Esophagus muscularis mucosa (tissue), 4 donors: ENCODE measurements around the gene URM1. TPM values are rescaled to one million over a fixed set of nuclear protein-coding genes. Genes with fewer than 3 reads are reported as not detected.
A peak's percentile ranks its signal among the peaks of the same experiment; 100 is the strongest.

Experiments
- DNase-seq: peaks from one replicate; pipeline ENCODE4 v3.0.0-alpha.2; 2017; ENCODE audit errors: extremely low spot score
- H3K27ac ChIP-seq, 4 donors: fragments of 200-600 bp; sonication (generic); replicated peaks in 1 of 4; 1 replicate in 3 of 4; 2 replicates in 1 of 4; pipeline ENCODE4 v1.5.1; 2016 to 2019; ENCODE audit warnings: mild to moderate bottlenecking in 1 of 4
- H3K27me3 ChIP-seq, 4 donors: fragments of 200-600 bp; sonication (generic); one replicate each; pipeline versions ENCODE4 v1.5.1 to v1.6.0; 2016 to 2019
- H3K36me3 ChIP-seq, 4 donors: fragments of 200-600 bp; sonication (generic); one replicate each; pipeline ENCODE4 v1.5.1; 2016 to 2019
- H3K4me1 ChIP-seq, 4 donors: fragments of 200-600 bp; sonication (generic); one replicate each; pipeline ENCODE4 v1.5.1; 2016 to 2019
- H3K4me3 ChIP-seq, 4 donors: fragments of 200-600 bp; sonication (generic); 1 replicate in 2 of 4; 2 replicates in 2 of 4; pipeline ENCODE4 v1.5.1; 2016 to 2019; ENCODE audit warnings: mild to moderate bottlenecking in 4 of 4, moderate library complexity in 1 of 4
- H3K9me3 ChIP-seq, 4 donors: fragments of 200-600 bp; sonication (generic); 1 replicate in 3 of 4; 2 replicates in 1 of 4; pipeline ENCODE4 v1.5.1; 2016 to 2019
- CTCF ChIP-seq, 3 experiments: fragments of 200-600 bp in 2 of 3; fragments of 450-650 bp in 1 of 3; sonication (generic) in 2 of 3; IDR thresholded peaks; one replicate each; pipeline ENCODE4 v1.5.1; 2017 to 2019; ENCODE audit warnings: antibody characterized with exemption in 3 of 3, mild to moderate bottlenecking in 2 of 3, moderate library complexity in 1 of 3
- EP300 ChIP-seq: sonication (generic); formaldehyde crosslinking; IDR thresholded peaks from one replicate; pipeline ENCODE4 v1.6.1; 2017; ENCODE audit warnings: antibody characterized with exemption
- POLR2A ChIP-seq: fragments of 450-650 bp; IDR thresholded peaks from one replicate; pipeline ENCODE4 v1.6.1; 2017; ENCODE audit warnings: antibody characterized with exemption, moderate library complexity, mild to moderate bottlenecking, low read depth
- POLR2AphosphoS5 ChIP-seq, 2 donors: sonication (generic); formaldehyde crosslinking; IDR thresholded peaks; one replicate each; pipeline ENCODE4 v1.6.1; 2017; ENCODE audit warnings: antibody characterized with exemption in 2 of 2
- WGBS: methylation state at CpG from one replicate; pipeline ENCODE4 v1.1.5; 2018; 5-methylcytosine and 5-hydroxymethylcytosine counted together
- intact Hi-C: fragments of 100-400 bp; cut with DNase I; formaldehyde crosslinking; loops from one replicate; pipeline ENCODE4 v1.15.1; 2023
- total RNA-seq, 4 donors: library from RNA; depleted of rRNA; stranded (reverse); fragments of >200 nt; gene quantifications; one replicate each; pipeline versions ENCODE4 v1.1.0 to v1.2.1, GENCODE V29; 2016

The URM1 gene
- total RNA-seq, 4 donors from 2014 or later = 25.3 to 36.8 (median 28.3) TPM

DNA sequence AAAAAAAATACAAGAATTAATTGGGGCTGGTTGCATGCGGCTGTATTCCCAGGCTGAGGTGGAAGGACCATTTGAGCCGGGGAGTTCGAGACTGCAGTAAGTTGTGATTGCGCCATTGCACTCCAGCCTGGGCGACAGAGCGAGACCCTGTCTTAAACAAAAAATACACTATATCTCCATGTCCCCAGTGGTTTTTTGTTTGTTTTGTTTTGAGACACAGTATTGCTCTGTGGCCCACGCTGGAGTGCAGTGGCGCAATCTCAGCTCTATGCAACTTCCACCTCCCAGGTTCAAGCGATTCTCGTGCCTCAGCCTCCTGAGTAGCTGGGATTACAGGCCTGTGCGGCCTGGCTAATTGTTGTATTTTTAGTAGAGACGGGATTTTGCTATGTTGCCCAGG is 47.4 kb upstream of the URM1 start:
- H3K36me3 ChIP-seq = peaks cover 18 to 63% (median 50%) of the 10 kb centered on the region in 4 donors
- intact Hi-C loops = no loop called here
- H3K9me3 ChIP-seq = no peaks in the 10 kb centered on the region
- peak overlapping the region; percentile 80 to 99 (median 86) for H3K4me3 ChIP-seq
- TF ChIP-seq POLR2AphosphoS5 (IDR thresholded peaks at IDR 0.05) (no peak), POLR2A (no peak), CTCF (IDR thresholded peaks at IDR 0.05) (no peak), EP300 (no peak)
- H3K27ac ChIP-seq = no peak overlapping the region
- no peaks in the 10 kb centered on the region for H3K27me3 ChIP-seq
- no peak for DNase-seq
- 81% methylated on average over 12 of the region's 12 CpGs for WGBS
- peaks cover 24 to 41% (median 27%) of the 10 kb centered on the region in 4 donors for H3K4me1 ChIP-seq

- Histone ChIP-seq H3K36me3 (peaks cover 19 to 63% (median 53%) of the 10 kb centered on the region in 4 donors), H3K4me3 (no peak overlapping the region), H3K27ac (no peak overlapping the region), H3K27me3 (no peaks in the 10 kb centered on the region), H3K9me3 (no peaks in the 10 kb centered on the region), H3K4me1 (peaks cover 24 to 41% (median 27%) of the 10 kb centered on the region in 4 donors)
- DNase-seq = no peak
- intact Hi-C loops = no loop called here
- TF ChIP-seq POLR2AphosphoS5 (IDR thresholded peaks at IDR 0.05) (no peak), EP300 (no peak), CTCF (IDR thresholded peaks at IDR 0.05) (no peak), POLR2A (no peak)
- 100% methylated on average over 1 of the region's 1 CpG for WGBS
These were observed 46.8 kb upstream of the URM1 start for GRCh38 chr9:128324401-128324800.

DNA sequence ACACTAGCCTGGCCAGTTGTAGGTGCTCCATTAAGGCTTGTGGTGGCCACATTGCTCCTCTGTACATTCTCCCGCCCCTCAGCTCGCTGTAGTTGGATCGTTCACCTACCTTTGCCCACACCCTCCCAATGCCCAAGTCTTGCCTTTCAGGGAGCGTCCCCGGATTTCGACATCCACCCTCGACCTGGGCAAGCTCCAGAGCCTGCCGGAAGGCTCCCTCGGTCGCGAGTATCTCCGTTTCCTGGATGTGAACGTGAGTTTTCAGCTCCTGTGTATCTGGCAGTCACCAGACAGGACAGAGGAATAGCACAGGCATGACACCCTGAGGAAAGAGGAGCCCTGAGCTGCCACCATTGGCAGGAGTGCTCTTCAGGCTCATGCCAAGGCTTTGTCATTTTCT is 45.5 kb upstream of the URM1 start:
- Histone ChIP-seq H3K36me3 (peaks cover 19 to 61% (median 48%) of the 10 kb centered on the region in 4 donors), H3K4me3 (no peak overlapping the region), H3K27ac (no peak overlapping the region), H3K27me3 (no peaks in the 10 kb centered on the region), H3K4me1 (peaks cover 24 to 39% (median 27%) of the 10 kb centered on the region in 4 donors), H3K9me3 (no peaks in the 10 kb centered on the region)
- DNase-seq = no peak
- no peak for TF ChIP-seq EP300
- TF ChIP-seq POLR2AphosphoS5 (IDR thresholded peaks at IDR 0.05) = no peak
- no peak for TF ChIP-seq CTCF (IDR thresholded peaks at IDR 0.05)
- no peak for TF ChIP-seq POLR2A
- intact Hi-C loops = no loop called here
- 90% methylated on average over 13 of the region's 13 CpGs for WGBS

- DNase-seq = no peak
- H3K4me3 ChIP-seq = no peak overlapping the region
- no peak overlapping the region for H3K27ac ChIP-seq
- H3K36me3 ChIP-seq = peaks cover 4 to 63% (median 46%) of the 10 kb centered on the region in 4 donors
- no peaks in the 10 kb centered on the region for H3K4me1 ChIP-seq
- WGBS = 100% methylated on average over 2 of the region's 11 CpGs
- TF ChIP-seq POLR2A (no peak), POLR2AphosphoS5 (IDR thresholded peaks at IDR 0.05) (no peak), CTCF (IDR thresholded peaks at IDR 0.05) (no peak), EP300 (no peak)
- no peaks in the 10 kb centered on the region for H3K9me3 ChIP-seq
- H3K27me3 ChIP-seq = no peaks in the 10 kb centered on the region
- intact Hi-C loops = no loop called here
These were observed 37.7 kb upstream of the URM1 start for GRCh38 chr9:128333451-128333869.

DNA sequence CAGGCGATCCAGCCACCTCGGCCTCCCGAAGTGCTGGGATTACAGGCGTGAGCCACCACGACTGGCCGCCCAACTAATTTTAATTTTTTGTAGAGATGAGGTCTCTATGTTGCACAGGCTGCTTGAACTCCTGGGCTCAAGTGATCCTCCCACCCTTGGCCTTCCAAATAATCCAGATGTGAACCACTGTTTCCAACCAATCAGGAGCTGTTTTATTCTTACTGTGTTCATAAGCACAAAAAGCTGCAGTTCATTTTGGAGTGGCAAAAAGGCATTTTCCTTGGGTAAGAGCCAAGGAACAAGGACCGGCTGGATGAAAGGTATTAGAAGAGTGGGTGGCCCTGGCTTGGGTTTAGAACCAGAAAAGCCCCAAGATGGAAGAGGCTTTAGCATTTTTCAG is 36.0 kb upstream of the URM1 start:
- TF ChIP-seq CTCF (IDR thresholded peaks at IDR 0.05) = no peak
- no peak for TF ChIP-seq POLR2AphosphoS5 (IDR thresholded peaks at IDR 0.05)
- no peak for TF ChIP-seq EP300
- TF ChIP-seq POLR2A = no peak
- no peak overlapping the region for H3K4me3 ChIP-seq
- no peak for DNase-seq
- intact Hi-C loops = no loop called here
- H3K27me3 ChIP-seq = no peaks in the 10 kb centered on the region
- no peaks in the 10 kb centered on the region for H3K9me3 ChIP-seq
- peaks cover 0 to 48% (median 36%) of the 10 kb centered on the region in 4 donors for H3K36me3 ChIP-seq
- WGBS = 93% methylated on average over 7 of the region's 7 CpGs
- H3K4me1 ChIP-seq = peaks cover 0 to 6% (median 6%) of the 10 kb centered on the region in 4 donors
- no peak overlapping the region for H3K27ac ChIP-seq
